ENCODE results near the gene TENM4. TPM values are rescaled to one million over a fixed set of nuclear protein-coding genes. Genes with fewer than 3 reads are reported as not detected.

TENM4 gene
- total RNA-seq, 1 donor from 2014 or later: 27.2 TPM

DNA sequence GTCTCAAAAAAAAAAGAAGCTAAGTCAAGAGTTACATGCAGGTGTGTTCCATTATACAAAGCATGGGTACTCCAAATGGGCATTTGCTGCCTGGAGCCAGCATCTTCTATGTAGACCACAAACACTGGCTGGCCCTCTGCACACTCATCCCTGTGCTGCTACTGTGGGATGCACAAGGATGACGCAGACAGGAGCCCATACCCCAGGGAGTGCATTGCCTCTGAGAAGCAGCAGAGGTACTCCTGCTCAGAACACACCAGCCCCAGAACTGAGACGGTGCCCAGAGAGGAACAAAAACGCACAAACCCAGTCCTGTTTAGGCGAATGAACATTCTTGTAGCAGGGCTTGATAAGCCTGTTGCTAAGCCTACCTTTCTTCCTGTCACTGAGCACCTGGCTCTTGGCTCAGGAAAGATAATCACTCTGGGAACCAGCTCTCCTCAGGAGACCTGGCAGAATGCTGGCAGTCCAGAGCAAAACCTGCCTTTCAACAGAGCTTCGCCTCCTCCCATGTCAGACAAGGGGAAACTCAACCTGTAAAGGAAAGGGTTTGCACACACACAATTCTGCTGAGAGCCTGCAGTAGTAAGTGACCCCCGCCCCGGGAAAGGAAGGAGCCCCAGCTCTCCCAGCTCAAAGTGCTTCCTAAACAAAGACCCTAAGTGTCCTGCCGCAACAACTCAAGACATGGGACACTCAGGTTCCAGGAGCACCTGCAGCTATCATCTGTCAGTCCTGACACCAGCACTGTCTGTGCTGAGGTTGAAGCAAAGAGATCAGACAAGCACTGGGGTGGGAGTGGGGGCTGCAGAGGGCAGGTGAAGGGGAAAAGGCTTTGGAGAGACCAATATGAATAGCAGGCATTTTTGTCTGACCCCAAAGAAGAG, 145.7 kb downstream of the TENM4 start:
- DNase-seq: no peak

DNA sequence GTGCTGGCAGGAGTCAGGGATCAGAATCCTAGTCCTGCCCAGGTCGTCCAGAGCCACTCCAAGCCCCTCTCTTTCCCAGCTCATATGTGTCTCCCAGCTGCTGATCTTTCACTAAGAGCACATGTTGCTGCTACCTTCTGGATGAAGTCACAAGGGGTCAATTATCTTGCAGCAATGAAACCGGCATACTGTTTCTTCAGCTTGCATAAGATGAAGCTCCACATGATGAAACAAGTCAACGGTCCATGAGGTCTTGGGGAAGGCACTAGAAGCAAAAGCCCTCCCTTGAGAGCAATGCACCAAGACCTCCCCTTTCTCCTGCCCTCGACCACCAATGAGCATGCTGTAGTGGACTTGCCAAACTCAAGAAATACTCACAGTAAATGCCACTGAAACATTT, 148.9 kb downstream of the TENM4 start:
- no peak for DNase-seq

DNA sequence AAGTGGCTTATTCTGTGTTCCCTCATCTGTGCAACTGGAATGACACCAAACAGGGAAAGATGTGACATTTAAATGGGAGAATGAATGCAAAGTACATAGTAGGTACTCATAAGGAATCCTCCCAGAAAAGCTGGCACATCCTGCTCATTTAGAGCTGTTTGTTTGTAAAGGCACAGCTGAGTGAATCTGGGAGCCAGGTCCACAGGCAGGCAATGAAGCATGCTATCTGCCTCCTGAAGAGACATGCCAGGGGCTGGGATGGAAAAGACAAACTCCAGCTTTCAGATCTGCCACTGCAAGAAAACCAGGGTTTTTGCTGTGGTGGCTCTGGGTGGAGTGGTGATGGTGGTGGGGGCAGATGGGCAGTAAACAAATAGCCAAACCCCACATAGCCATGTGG, 150.1 kb downstream of the TENM4 start:
- DNase-seq: no peak

GRCh38 chr11:79287952-79288351, 152.9 kb downstream of the TENM4 start:
- DNase-seq: no peak

- DNase-seq: no peak
These were observed 155.1 kb downstream of the TENM4 start for GRCh38 chr11:79285756-79286155.

DNA sequence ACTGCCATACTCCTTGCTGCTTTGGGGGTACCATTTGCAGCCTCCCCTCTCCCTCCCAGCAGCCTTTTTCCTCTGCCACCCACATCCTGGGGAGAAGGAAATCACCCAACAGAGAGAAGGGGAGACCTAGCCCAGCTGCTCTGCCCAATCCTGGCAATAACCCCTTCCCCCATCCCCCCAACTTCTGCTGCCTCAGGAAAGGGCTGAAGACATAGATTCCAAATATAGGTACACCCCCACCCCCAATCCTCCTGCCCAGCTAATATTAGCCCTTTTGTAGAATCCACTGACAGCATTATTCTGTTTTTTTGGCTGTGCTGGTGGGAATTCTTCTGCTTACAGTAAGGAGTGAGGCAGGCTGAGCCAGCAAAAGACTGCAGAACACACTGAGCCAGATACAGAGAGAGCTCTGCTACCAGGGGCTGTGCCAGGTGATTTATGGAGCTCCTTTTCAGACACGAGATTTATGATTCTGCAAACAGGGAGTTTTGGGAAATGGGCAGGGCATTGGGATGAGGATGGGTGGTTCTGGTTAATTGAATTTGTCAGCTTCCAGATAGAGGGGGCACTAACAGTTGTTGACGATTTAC, 164.0 kb downstream of the TENM4 start:
- no peak for DNase-seq

GRCh38 chr11:79274636-79275331, 166.0 kb downstream of the TENM4 start:
- no peak for DNase-seq

DNA sequence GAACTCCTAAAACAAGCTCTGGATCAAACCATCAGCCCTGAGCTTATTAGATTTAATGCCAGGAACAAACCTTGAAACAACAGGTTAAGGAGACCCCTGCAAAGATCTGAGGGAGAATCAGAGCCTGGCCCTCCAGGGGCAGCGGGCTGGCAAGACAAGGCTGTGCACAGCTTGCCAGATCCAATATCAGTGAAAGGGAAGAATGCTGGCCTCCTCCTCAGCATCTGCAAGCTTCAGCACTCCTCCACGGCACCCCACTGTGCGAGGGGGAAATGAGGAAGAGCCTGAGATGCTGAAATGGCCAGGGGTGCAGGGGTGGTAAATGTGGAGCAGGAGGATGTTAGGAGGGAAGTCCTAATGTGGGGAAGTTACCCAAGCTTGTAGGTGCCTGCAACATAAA, 167.0 kb downstream of the TENM4 start:
- no peak for DNase-seq

DNA sequence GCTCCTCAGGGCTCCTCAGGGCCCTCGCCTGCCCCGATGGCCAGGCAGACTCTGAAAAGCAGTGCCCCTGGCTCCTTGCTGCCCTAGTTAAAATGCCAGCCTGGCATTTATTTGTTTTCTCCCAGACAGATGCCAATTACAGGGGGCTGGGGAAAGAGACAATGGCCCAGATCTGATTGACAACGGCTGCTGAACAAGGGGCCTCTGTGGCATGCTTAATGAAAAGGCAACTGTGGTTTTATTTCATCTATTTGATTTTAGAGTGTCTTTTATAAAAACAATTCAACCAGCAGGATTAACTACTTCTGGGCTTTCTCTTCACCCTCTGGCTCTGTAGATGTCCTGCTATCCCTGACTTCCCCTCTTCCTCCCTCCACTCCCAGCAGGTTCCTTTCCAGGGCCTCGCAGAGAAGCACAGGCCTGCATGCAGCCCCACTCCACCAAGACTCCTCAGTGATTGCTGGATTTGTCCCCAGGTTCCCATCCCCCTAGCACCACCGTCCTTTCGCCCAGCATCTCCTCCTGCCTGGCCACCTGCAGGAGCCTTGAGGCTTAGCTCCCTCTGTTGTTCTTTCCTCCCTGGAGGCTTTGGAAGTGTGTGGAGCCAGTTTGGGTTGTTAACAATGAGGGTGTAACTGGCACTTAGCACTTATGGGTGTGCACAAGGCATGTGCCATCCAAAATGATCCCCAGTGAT, 171.1 kb downstream of the TENM4 start:
- no peak for DNase-seq

GRCh38 chr11:79266396-79266795, 174.4 kb downstream of the TENM4 start:
- DNase-seq: no peak

DNA sequence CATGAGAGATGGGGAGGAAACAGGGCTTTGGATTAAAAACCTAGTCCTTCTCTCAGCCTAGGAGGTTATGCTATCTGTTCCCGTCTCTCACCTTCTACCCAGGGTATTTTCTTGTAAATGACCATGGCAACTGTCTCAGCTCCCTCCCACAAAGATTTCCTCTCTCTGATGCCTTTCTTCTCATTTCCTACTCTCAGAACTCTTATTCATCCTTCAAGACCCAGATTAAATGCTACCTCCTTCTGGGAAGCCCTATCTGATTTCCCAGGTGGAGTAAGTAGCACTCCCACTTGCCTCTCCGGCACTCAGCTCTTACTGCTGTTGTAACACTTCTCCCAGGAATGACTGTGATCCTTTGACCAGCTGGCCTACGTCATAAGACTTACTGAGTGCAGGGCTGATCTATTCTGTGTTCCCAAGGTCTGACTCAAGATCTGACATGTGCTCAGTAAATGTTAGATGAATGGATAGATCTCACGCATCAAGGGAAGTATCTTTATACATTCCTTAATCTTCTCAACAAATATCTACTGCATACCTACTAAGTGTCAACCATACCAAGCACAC, 175.0 kb downstream of the TENM4 start:
- no peak for DNase-seq

DNA sequence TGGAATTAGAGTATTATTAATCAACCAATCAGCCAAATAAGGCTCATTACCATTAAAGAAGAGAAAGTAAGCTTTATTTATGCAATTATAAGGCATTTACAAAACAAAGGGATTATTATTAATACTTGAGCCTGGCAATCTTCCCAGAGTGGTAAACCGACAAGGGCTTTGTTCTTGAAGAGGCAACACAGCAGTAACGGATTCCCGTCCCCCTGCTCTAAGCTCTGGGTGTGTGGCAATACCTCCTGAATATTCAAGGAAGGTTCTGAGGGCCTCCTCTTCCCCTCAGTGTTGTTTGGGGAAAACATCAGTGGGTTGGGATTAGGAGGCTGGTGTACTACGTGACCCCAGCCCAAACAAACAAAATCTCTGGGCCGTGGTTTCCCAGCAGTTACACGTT, 176.5 kb downstream of the TENM4 start:
- DNase-seq: no peak

GRCh38 chr11:79263001-79263400, 177.8 kb downstream of the TENM4 start:
- no peak for DNase-seq

DNA sequence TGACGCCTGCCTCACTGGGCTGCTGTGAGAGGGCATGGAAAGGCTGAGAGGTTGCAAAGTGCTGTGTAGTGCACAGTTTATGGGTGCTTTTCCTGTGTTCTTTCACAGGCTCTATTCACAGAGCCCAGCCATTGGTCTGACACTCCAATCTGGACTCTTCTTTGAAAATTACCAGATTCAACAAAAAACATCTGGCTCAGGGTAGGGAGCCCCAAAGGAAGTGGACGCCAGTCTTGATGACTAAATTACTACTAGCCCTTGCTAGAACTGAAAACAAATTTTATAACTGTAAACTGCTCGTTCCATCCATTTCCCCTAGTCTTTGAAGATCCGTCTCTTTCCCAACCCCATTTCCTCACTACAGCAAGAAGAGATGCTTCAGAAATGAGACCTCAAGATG, 178.6 kb downstream of the TENM4 start:
- peak; percentile 15 for DNase-seq

GRCh38 chr11:79261684-79262083, 179.1 kb downstream of the TENM4 start:
- no peak for DNase-seq

DNA sequence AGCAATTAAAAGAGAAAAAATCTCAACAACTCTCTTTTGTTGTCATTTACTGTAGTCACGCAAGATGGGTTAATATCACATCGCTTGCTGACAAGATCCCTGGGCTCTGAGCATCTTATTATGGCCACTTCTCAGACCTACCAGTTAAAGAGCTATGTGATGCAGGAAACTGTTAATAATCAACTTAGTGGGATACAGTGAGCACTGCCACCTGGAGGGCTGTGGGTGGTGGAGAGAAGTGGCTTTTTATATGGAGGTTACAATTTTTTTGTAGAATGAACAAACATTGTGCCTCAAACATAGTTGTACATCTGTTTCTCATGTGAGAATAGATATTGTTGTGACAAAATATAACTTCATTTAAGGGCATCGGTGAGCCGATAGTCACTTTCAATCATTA, 181.0 kb downstream of the TENM4 start:
- DNase-seq: no peak

DNA sequence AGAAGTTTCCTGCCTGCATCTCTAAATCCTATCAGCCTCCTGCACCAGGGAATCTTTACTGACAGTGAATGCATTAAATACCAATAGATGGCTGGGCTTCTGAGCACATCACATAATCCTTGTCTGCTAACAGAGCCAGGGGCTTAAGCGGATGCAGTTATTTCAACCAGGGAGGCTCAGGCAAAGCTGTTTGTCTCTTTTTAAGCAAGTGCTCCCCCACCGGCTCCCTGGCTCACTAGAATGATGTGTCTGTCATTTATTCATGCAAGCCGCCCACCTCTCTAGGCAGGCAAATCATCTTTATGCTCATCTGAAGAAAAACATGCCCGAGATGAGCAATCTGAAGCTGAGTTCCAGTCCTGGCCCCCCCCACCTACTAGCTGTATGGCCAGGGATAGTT, 182.3 kb downstream of the TENM4 start:
- no peak for DNase-seq

GRCh38 chr11:79255965-79256364, 184.9 kb downstream of the TENM4 start:
- DNase-seq: no peak

DNA sequence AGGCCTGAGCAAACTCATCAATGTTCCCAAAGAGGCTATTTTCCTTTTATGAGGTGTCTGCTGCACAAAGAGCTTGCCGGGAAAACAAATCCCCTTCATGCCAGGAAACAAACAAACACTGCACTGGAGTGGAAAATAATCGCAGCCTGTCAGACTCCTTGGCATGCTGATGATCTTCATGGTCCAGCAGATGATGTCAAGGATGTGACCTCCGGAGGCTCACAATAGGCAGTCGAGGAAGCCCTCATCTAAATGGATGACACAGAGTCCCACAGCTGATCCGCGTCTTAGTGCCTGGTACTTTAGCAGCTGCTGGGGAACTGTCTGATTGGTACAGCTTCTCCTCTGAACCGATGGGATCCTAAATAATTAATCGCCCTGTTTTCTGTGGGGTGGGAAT, 187.6 kb downstream of the TENM4 start:
- DNase-seq: no peak

DNA sequence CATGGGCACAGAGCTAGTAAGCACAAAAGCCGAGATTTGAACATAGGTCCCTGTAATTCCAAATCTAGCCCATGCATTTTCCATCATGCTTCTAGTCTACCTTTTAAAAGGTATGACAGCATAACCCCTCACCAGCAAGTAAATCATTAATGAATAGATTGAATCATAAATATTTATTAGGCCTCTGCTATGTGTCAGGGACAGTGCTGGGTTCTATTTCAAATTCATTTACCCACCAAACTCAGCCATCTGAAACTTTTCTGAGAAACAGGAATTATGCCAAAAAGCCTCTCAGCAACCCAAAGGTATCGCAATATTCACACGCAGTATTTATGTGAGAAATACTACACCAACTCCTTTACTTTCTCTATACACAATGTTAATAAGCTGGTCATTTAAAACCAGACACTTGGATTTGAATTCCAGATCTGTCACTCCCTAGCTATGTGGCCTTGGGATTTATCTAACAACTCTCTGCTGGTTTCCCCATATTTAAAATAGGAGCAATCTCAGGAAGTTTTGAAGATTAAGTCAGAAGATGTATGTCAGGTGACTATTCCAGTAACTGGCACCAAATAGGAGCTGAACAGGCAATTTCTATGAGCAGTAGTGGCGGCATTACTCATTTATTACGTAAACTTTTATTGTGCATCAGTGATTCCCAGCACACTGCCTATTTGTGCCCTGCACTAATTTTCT, 191.4 kb downstream of the TENM4 start:
- DNase-seq: no peak

DNA sequence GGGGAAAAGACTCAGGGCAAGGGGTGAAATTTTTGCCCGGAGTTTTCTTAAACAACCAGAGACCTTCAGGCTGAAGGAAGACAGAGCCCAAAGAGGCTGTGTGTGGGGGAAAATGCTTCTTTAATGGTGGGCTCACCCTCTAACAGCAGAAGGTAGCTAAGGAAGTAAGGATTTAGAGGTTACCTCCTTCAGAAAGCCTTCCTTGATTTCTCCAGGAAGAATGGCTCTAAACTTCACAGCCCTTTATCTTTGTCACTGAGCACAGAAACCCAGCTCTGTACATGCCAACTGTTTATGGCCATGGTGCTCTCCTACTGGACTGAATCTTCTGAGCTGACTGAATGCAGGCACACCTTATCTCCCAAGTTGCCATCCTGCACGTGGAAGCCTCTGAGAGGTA, 196.0 kb downstream of the TENM4 start:
- DNase-seq: no peak

DNA sequence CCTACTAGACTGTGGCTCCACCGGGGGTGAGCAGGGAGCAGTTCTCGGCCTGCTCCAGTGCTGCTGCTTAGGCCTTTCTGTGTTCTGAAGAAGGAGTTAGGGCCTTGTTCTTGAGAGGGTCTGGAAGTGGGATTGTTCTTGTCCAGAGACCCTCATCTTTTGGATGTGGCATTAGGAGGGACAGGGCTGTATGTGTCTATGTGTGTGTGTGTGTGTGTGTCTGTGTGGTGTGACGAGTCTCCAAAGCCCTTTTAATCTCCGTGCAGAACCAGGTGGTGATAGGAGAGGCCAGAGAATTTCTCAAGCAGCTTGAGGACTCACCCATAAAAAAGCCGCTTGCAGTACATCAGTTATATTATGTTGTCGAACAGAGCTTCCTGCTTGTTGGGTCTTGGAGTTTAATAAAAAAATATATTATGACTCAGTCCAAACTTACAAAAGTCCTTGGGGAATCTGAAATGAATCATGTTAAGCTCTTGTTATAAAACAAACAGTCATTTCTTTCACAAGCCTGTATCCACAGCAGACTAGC, 196.5 kb downstream of the TENM4 start:
- peak; percentile 74 for DNase-seq

Measured in skin of body (tissue), 2 donors.